ENCODE results near the gene SLC4A1AP.

Gene SLC4A1AP

DNA sequence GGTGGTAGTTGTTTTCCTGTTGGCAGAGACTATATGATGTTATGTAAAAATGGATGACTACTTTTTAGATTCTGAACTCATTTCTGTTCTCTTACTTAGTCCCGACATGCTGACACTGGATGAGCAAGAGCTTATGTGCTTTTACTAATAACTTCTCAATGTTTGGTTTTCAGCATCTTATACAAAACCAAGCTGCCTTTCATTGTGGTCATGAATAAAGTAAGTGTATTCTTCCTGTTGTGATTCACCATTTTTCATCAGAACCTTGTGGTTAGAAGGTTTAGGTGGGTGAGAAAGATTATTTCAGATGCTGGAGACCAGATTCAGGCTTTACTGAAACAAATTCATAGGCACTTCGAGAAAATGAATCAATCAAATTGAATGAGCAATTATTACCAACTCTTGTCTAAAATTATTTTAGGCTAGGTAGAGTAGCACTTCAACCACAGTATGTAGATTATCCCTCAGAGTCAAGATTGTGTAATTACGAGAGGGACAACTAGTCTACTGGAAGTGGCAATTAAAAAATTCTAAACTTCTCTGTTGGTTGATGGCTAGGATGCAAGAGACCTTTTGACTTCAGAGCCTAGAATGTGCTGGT, 25.6 kb upstream of the SLC4A1AP start:
- Mint-ChIP-seq H3K4me3 (peak overlapping the region; percentile 75), H3K9me3 (no peaks in the 10 kb centered on the region), H3K27ac (peak overlapping the region; percentile 96), H3K4me1 (peaks cover 26% of the 10 kb centered on the region), H3K27me3 (no peaks in the 10 kb centered on the region), H3K36me3 (peaks cover 35% of the 10 kb centered on the region)

DNA sequence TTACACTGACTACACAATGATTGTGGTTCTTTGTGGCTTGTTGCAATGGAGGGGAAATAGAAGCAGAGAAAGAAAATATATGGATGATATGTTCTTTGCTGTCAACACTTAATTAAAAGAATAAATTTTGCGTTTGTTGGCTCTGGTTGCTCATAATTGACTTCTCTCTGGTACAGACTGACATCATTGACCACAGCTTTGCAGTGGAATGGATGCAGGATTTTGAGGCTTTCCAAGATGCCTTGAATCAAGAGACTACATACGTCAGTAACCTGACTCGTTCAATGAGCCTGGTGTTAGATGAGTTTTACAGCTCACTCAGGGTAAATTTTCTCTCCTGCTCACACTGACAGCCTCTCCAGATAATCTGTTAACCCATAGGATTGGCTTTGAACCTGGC, 25.0 kb upstream of the SLC4A1AP start:
- H3K4me3 Mint-ChIP-seq = peak overlapping the region; percentile 75
- peaks cover 33% of the 10 kb centered on the region for H3K36me3 Mint-ChIP-seq
- peak overlapping the region; percentile 96 for H3K27ac Mint-ChIP-seq
- H3K27me3 Mint-ChIP-seq = no peaks in the 10 kb centered on the region
- no peaks in the 10 kb centered on the region for H3K9me3 Mint-ChIP-seq
- peaks cover 25% of the 10 kb centered on the region for H3K4me1 Mint-ChIP-seq

DNA sequence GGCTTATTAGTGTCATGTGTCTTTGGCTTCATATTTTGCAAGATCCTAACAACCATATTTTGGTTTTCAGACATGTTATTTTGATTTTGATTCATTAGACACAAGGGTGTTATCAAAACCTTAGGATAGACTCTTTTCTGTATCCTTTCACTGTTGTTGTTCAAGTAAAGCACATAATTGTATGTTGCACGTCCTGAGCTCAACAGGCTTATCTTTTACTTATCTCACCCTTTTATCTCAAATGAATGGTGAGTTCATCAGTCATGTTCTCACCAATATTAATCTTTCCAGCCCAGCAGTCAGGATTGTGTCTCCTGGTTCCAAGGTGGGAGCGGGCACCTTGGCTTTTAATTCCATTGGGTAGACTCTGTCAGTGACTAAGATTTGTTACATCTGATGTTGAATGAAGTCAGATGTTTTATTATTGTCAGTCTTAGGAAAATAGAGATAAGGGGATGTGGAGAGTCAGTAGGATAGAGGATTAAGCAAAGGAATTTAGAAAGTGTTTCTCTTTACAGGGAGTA, 22.9 kb upstream of the SLC4A1AP start:
- Mint-ChIP-seq H3K4me1 (peaks cover 17% of the 10 kb centered on the region), H3K36me3 (peaks cover 21% of the 10 kb centered on the region), H3K4me3 (no peak overlapping the region), H3K9me3 (no peaks in the 10 kb centered on the region), H3K27me3 (no peaks in the 10 kb centered on the region), H3K27ac (no peak overlapping the region)

DNA sequence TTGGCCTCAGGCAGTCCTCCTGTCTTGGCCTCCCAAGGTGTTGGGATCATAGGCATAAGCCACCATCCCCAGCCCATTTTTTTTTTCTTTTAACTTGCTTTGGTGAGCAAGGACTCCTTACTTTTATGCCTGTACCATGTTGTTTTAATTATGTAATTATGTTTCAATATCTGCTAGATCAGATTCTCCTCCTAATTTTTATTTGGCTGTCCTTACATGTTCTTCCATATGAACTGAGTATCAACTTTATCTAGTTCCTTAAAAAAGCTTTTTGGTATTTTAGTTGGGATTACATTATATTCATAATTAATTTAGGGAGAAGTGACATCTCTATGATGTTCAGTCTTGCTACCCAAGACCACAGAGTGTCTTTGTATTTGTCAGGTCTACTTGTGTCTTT, 18.5 kb upstream of the SLC4A1AP start:
- H3K27ac Mint-ChIP-seq = peak overlapping the region; percentile 10

DNA sequence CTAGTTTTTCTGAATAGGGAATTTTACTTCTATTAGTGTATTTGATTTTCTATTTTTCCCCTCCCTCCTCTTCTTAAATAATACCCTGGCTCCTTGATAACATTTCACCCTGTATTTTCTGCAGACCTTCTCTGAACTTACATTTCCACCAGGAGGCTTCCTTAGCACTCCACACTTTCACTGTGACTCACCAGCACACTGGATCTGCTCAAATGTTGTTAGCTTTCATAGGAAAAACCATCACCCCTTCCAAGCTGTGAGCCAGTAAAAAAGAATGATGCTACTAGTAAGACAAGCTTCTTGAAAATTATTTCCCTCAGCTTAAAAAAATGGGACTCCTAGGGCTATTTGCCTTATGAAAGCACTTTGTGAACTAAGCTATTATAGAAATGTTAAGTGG, 16.4 kb upstream of the SLC4A1AP start:
- Mint-ChIP-seq H3K4me3 (no peak overlapping the region), H3K4me1 (no peaks in the 10 kb centered on the region), H3K9me3 (no peaks in the 10 kb centered on the region), H3K27ac (no peak overlapping the region), H3K36me3 (peaks cover 10% of the 10 kb centered on the region), H3K27me3 (no peaks in the 10 kb centered on the region)

More for the DNA sequence above, 18.5 kb upstream of the SLC4A1AP start:
- Mint-ChIP-seq H3K4me1 (no peaks in the 10 kb centered on the region), H3K36me3 (peaks cover 13% of the 10 kb centered on the region), H3K9me3 (no peaks in the 10 kb centered on the region), H3K4me3 (no peak overlapping the region), H3K27me3 (no peaks in the 10 kb centered on the region)

DNA sequence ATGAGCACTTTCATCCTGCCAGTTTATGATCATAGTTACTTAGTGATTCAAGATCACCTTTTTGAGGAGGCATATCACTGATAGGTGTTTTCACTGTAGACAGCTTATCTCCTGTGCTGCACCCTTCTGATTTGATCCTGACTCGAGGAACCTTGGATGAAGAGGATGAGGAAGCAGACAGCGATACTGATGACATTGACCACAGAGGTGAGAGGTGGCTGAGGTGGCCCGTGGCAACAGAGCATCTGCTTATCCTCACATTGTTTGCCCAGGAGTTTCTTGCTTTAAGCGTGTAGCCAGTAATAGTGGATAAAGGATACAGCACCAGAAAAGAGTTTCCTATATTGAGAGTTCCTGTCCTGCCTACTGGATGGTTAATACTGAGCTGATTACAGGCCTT, 16.0 kb upstream of the SLC4A1AP start:
- no peaks in the 10 kb centered on the region for H3K9me3 Mint-ChIP-seq
- no peak overlapping the region for H3K4me3 Mint-ChIP-seq
- H3K4me1 Mint-ChIP-seq = peaks cover 4% of the 10 kb centered on the region
- H3K27ac Mint-ChIP-seq = no peak overlapping the region
- peaks cover 10% of the 10 kb centered on the region for H3K36me3 Mint-ChIP-seq
- H3K27me3 Mint-ChIP-seq = no peaks in the 10 kb centered on the region

DNA sequence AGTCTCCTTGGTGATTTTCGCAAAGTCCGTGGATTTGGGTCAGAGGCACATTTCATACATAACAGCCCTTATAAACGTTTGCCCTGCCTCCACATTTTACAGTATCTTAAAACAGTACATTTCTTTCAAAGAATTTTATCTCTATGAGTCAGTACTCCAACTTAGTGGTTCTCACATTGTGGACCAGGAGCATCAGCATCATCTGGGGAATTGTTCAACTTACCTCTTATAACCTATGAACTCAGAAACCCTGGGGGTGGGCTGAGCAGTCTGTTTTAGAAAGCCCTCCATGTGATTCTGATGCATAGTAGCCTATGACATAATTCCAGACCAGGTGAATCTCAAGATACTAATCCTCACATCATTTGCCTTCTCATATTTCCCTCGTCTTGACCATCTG, 12.6 kb upstream of the SLC4A1AP start:
- Mint-ChIP-seq H3K27ac (no peak overlapping the region), H3K9me3 (no peaks in the 10 kb centered on the region), H3K36me3 (peaks cover 17% of the 10 kb centered on the region), H3K4me3 (no peak overlapping the region), H3K4me1 (peaks cover 18% of the 10 kb centered on the region), H3K27me3 (no peaks in the 10 kb centered on the region)

DNA sequence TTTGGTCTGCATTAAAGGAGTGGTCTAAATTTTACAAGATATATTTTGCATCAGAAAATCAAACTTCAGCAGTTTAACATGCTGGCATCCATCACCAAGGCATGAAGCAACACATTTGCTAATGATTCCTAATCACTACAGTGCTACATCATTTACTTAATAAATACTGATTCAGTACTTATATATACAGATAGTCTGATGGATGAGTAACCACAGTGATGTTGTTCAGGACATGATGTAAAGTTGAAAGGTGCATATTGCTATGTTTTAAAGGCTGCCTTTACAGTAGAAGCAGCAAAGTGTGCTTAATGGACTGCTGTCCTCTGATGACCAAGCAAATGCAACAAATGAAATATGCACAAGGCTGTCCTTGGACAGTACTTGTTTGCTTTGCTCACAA, 11.3 kb upstream of the SLC4A1AP start:
- H3K36me3 Mint-ChIP-seq = peaks cover 16% of the 10 kb centered on the region
- H3K4me3 Mint-ChIP-seq = no peak overlapping the region
- no peaks in the 10 kb centered on the region for H3K27me3 Mint-ChIP-seq
- peak overlapping the region; percentile 37 for H3K27ac Mint-ChIP-seq
- H3K9me3 Mint-ChIP-seq = no peaks in the 10 kb centered on the region
- peaks cover 18% of the 10 kb centered on the region for H3K4me1 Mint-ChIP-seq

DNA sequence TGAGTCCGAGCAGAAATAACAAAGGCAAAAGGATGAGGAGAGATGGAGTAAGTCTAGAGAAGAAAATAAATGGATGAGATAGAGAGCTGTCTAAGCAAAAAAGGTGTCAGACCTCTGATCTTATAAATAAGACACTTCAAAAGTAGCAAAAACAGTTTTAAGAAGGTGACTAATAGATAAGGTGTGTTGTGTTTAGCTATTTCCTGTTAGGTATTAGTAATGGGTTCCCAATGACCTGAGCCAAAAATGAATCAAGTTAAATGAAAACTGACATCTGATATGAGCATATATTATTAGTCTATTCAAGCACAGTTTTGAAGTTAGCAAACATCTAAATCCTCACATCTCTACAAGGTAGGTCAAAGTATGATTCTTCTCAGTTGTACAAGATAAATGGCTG, 10.9 kb upstream of the SLC4A1AP start:
- H3K9me3 Mint-ChIP-seq = no peaks in the 10 kb centered on the region
- peaks cover 15% of the 10 kb centered on the region for H3K36me3 Mint-ChIP-seq
- H3K27me3 Mint-ChIP-seq = no peaks in the 10 kb centered on the region
- peaks cover 18% of the 10 kb centered on the region for H3K4me1 Mint-ChIP-seq
- H3K27ac Mint-ChIP-seq = peak overlapping the region; percentile 37
- no peak overlapping the region for H3K4me3 Mint-ChIP-seq

DNA sequence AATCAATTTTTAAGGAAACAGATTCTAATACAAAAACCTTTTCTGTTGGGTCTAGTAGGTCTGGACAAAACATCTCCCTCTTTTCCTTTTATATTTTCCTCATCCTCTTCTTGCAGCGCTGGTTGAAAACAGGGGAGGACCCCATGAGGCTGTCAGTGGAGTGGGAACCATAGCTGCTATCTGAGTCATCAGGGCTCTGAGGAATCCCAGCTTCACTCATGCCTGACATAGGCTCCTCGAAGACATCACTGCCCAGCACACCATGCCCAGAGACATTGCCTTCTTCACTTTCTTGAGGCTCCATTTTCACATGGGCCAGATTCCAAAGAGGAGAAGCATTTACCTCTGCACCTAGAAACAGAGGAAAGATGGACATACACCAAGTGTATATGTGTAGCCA, 10.3 kb upstream of the SLC4A1AP start:
- no peaks in the 10 kb centered on the region for H3K27me3 Mint-ChIP-seq
- no peaks in the 10 kb centered on the region for H3K9me3 Mint-ChIP-seq
- peak overlapping the region; percentile 20 for H3K27ac Mint-ChIP-seq
- H3K4me3 Mint-ChIP-seq = no peak overlapping the region
- peaks cover 15% of the 10 kb centered on the region for H3K36me3 Mint-ChIP-seq
- peaks cover 21% of the 10 kb centered on the region for H3K4me1 Mint-ChIP-seq

DNA sequence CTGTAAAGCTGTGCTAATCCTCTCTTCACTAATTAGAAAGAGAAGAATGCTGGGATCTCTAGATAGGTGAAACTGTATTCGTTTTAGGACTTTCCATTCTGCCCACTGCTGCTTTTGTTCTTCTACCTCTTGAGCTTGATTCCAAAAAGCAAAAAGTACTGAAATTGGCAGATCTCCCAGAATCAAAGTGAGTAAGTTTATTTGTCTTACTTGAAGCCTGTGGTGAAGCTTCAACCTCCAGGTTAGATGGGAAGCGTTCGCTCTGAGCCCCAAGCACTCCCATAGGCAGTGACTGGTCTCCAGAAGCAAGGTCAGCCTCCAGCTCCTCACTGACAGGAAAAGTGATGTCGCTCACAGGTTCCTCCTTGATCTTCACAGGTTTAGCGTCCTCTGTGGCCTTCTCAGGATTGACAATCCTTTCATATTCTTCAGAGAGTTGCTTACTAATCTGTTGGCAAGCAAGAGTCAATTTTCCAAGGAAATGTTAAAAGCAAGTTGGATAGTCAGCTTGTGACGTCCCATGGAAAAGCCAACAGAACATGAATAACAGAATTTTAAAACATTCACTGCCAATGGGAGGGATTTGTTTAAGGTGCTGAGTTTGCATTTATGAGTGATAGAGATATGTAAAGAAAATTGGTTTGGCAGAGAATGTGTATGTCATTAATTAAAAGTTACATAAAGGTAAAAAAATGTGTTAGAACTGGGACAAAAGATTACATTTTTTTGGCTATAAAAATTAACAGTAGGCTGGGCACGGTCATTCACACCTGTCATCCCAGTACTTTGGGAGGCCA, 8.3 kb upstream of the SLC4A1AP start:
- H3K4me1 Mint-ChIP-seq = peaks cover 36% of the 10 kb centered on the region
- no peaks in the 10 kb centered on the region for H3K27me3 Mint-ChIP-seq
- peaks cover 13% of the 10 kb centered on the region for H3K36me3 Mint-ChIP-seq
- no peaks in the 10 kb centered on the region for H3K9me3 Mint-ChIP-seq
- no peak overlapping the region for H3K4me3 Mint-ChIP-seq
- peak overlapping the region; percentile 61 for H3K27ac Mint-ChIP-seq

DNA sequence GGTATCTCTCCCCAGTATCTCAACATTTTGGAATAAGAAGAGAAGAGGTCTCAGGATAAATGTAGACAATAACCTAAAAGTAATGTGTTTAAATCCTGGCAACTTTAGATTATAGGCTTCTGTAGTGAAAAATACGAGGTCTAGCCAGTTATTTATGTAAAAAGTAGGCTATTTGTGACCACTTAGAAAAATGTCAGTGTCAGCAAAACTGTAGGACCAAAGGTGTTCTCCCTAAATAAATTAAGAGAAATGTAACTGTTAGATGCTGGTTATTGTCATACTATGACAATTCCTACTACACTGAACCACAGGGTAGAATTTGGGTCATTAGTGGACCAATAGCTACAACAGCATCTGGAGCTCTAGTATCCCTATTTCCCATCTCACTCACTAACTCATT, 2.3 kb upstream of the SLC4A1AP start:
- H3K27ac Mint-ChIP-seq = no peak overlapping the region
- peaks cover 67% of the 10 kb centered on the region for H3K4me1 Mint-ChIP-seq
- H3K4me3 Mint-ChIP-seq = peak overlapping the region; percentile 98
- H3K27me3 Mint-ChIP-seq = no peaks in the 10 kb centered on the region
- H3K36me3 Mint-ChIP-seq = peaks cover 11% of the 10 kb centered on the region
- no peaks in the 10 kb centered on the region for H3K9me3 Mint-ChIP-seq

DNA sequence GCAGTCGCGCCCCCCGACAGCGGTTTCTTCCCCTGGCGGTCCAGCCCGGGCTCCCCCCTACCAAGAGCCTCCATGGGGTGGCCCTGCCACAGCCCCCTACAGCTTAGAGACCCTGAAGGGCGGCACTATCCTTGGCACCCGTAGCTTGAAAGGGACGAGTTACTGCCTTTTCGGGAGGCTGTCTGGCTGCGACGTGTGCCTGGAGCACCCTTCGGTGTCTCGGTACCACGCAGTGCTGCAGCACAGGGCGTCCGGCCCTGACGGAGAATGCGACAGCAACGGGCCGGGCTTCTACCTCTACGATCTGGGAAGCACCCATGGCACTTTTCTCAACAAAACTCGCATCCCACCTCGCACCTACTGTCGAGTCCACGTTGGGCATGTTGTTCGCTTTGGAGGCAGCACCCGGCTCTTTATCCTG, 475 bp downstream of the SLC4A1AP start:
- Mint-ChIP-seq H3K27me3 (no peaks in the 10 kb centered on the region), H3K27ac (peak overlapping the region; percentile 100), H3K4me1 (peaks cover 65% of the 10 kb centered on the region), H3K36me3 (peaks cover 16% of the 10 kb centered on the region), H3K4me3 (peak overlapping the region; percentile 98), H3K9me3 (no peaks in the 10 kb centered on the region)

DNA sequence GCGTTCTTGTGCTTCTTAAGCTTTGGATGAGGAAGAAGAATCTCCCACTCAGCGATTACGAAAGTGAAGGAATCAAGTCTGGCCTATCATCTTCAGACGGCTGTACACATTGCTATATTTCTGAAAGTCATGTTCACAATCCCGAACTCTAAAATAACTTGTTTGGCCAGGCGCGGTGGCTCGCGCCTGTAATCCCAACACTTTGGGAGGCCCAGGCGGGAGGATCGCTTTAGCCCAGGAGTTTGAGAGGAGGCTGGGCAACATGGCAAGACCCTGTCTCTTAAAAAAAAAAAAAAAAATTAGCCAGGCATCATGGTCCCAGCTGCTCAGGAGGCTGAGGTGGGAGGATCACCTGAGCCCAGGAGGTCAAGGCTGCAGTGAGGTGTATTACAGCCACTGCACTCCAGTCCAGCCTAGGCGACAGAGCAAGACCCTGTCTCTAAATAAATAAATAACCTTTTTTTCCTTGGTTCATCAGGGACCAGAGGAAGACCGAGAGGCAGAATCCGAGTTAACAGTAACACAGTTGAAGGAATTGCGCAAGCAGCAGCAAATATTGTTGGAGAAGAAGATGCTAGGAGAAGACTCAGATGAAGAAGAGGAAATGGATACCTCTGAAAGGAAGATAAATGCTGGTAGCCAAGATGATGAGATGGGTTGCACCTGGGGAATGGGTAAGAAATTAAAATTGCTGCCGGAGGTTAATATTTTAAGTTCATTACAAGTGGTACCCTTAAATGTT, 1.1 kb downstream of the SLC4A1AP start:
- Mint-ChIP-seq H3K27me3 (no peaks in the 10 kb centered on the region), H3K27ac (no peak overlapping the region), H3K9me3 (no peaks in the 10 kb centered on the region), H3K36me3 (peaks cover 13% of the 10 kb centered on the region), H3K4me1 (peaks cover 58% of the 10 kb centered on the region), H3K4me3 (peak overlapping the region; percentile 98)

DNA sequence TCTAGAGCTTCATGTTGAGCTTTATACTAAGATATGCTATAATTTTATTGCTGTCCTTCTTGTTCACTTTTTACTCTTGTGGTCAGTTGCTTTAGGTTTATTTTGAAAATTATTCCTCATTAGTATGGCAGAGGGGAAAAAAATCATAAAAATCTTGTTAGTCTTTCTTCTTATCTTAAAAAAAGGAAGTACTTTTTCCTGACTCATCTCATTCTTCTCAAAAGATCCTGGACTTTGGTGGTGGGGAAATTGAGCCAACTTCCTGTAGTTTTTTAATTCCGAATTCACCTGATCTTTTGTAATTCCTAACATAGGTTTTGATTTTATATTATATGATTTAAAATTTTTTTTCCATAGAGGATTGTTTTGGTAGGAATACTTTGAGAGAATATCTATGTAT, 3.8 kb downstream of the SLC4A1AP start:
- peaks cover 53% of the 10 kb centered on the region for H3K4me1 Mint-ChIP-seq
- no peaks in the 10 kb centered on the region for H3K27me3 Mint-ChIP-seq
- no peak overlapping the region for H3K4me3 Mint-ChIP-seq
- H3K27ac Mint-ChIP-seq = peak overlapping the region; percentile 77
- no peaks in the 10 kb centered on the region for H3K9me3 Mint-ChIP-seq
- peaks cover 18% of the 10 kb centered on the region for H3K36me3 Mint-ChIP-seq

DNA sequence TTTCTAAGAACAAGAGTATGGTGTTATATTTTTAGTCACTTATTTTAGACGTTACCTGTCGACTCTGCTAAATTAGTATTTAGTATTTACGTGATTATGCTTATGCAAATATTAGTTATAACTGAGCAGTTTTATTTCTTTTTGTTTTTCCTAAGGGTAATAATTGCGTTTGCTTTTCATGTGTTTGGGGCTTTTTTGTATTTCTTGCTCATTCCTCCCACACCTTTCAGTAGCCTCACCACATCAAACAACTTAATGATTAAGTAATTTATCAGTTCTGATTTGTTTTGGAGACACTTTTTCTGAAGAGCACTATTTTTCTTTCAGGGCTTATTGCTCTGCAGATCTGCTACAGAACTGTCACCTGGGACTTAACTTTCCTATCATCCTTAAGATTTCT, 7.5 kb downstream of the SLC4A1AP start:
- H3K36me3 Mint-ChIP-seq = peaks cover 25% of the 10 kb centered on the region
- H3K27ac Mint-ChIP-seq = no peak overlapping the region
- no peak overlapping the region for H3K4me3 Mint-ChIP-seq
- no peaks in the 10 kb centered on the region for H3K9me3 Mint-ChIP-seq
- no peaks in the 10 kb centered on the region for H3K27me3 Mint-ChIP-seq
- H3K4me1 Mint-ChIP-seq = peaks cover 32% of the 10 kb centered on the region

Data from activated naive CD4-positive, alpha-beta T cell treated with anti-CD3 and anti-CD28 coated beads, Interleukin-2, amount 50 U/mL, for 24 hours (primary cell).